GM12878 (cell line): ENCODE data around the gene POLN. TPM values are rescaled to one million over a fixed set of nuclear protein-coding genes. Genes with fewer than 3 reads are reported as not detected.

ENCODE experiments used
- ATAC-seq: fragments of 200-7000 bp; cut with Tn5 transposase; 3 replicates; pipeline ENCODE4 v1.9.1; 2020; ENCODE audit warnings: mild to moderate bottlenecking, moderate library complexity
- BruUV-seq: library from RNA; stranded (reverse); fragments of 400-500 nt; replicated peaks from 2 replicates; lab custom pipeline; 2021; lab: Mats Ljungman, UMichigan
- CTCF ChIA-PET: fragments of 300-600 bp; sonication (Branson Sonifier 250); formaldehyde crosslinking; extraction: SDS; loops from one replicate; lab custom pipeline; 2021; ENCODE audit warnings: inconsistent platforms; lab: Yijun Ruan, JAX
- POLR2A ChIA-PET: fragments of 350-600 bp; formaldehyde crosslinking; extraction: SDS; loops from one replicate; lab custom pipeline; 2021; ENCODE audit warnings: inconsistent platforms; lab: Charles Lee
- RAD21 ChIA-PET: fragments of 300-600 bp; sonication (Branson Sonifier 250); formaldehyde crosslinking; loops from one replicate; lab custom pipeline; 2023; ENCODE audit warnings: antibody characterized with exemption; ENCODE audit not compliant: unreplicated experiment; lab: Charles Lee
- SMC1A ChIA-PET: fragments of 300-600 bp; sonication (Branson Sonifier 250); formaldehyde crosslinking; loops from one replicate; lab custom pipeline; 2023; ENCODE audit not compliant: unreplicated experiment, uncharacterized antibody; lab: Charles Lee
- DNase-seq: peaks from one replicate; pipeline ENCODE4 v3.0.0-alpha.2; 2011; ENCODE audit warnings: low read depth, low spot score
- FAIRE-seq: peaks from 3 replicates; lab custom pipeline; 2011; peaks lifted over from hg19 to GRCh38; lab: Jason Lieb, UNC
- H2AFZ ChIP-seq: 2 replicates; pipeline ENCODE4 v1.6.0; 2011; ENCODE audit warnings: low read depth, low read length, control low read depth; ENCODE audit not compliant: control insufficient read depth
- H3K27ac ChIP-seq: 2 replicates; pipeline ENCODE4 v1.5.1; 2011; ENCODE audit warnings: control low read depth; ENCODE audit not compliant: control insufficient read depth, insufficient read depth
- H3K27me3 ChIP-seq, 2 experiments: replicated peaks in 1 of 2; 2 replicates each; pipeline versions ENCODE4 v1.6.0 to v1.6.1; 2011; ENCODE audit warnings: low read length in 1 of 2; ENCODE audit not compliant: control insufficient read depth in 2 of 2, insufficient read depth in 2 of 2
- H3K36me3 ChIP-seq, 2 experiments: 2 replicates each; pipeline ENCODE4 v1.5.1; 2011; ENCODE audit warnings: low read length in 1 of 2; ENCODE audit not compliant: control insufficient read depth in 2 of 2, insufficient read depth in 2 of 2
- H3K4me1 ChIP-seq: 2 replicates; pipeline ENCODE4 v1.6.1; 2011; ENCODE audit warnings: mild to moderate bottlenecking, low read length, moderate library complexity, mixed read lengths; ENCODE audit not compliant: control insufficient read depth, insufficient read depth
- H3K4me2 ChIP-seq: 2 replicates; pipeline ENCODE4 v1.6.0; 2011; ENCODE audit warnings: control low read depth; ENCODE audit not compliant: control insufficient read depth, insufficient read depth
- H3K4me3 ChIP-seq: fragments of 200-600 bp; sonication (generic); 2 replicates; pipeline ENCODE4 v1.5.1; 2016
- H3K79me2 ChIP-seq: 2 replicates; pipeline ENCODE4 v1.6.0; 2011; ENCODE audit warnings: low read length; ENCODE audit not compliant: control insufficient read depth, insufficient read depth
- H3K9ac ChIP-seq: 2 replicates; pipeline ENCODE4 v1.8.0; 2011; ENCODE audit warnings: low read length, control low read depth, mixed read lengths; ENCODE audit not compliant: control insufficient read depth, insufficient read depth
- H3K9me3 ChIP-seq: replicated peaks from 3 replicates; pipeline ENCODE4 v1.5.1; 2011; ENCODE audit warnings: mild to moderate bottlenecking, low read length; ENCODE audit not compliant: control insufficient read depth, insufficient read depth
- H4K20me1 ChIP-seq: 2 replicates; pipeline ENCODE4 v1.6.0; 2011; ENCODE audit not compliant: control insufficient read depth, insufficient read depth
- CHD1 ChIP-seq: IDR thresholded peaks from 2 replicates; pipeline ENCODE4 v1.6.1; 2012; ENCODE audit warnings: low read depth, low read length, improper control_type of control experiment
- FOXM1 ChIP-seq: IDR thresholded peaks from 2 replicates; pipeline ENCODE4 v1.6.1; 2012; ENCODE audit warnings: low read depth, mild to moderate bottlenecking, inconsistent platforms, low read length, moderate library complexity
- HDAC6 ChIP-seq: fragments of 200-600 bp; sonication (generic); IDR thresholded peaks from one replicate; pipeline ENCODE4 v1.8.0; 2017; ENCODE audit warnings: antibody characterized with exemption; ENCODE audit not compliant: unreplicated experiment
- LARP7 ChIP-seq: fragments of 450-650 bp; IDR thresholded peaks from 2 replicates; pipeline ENCODE4 v1.6.1; 2017; ENCODE audit warnings: mild to moderate bottlenecking
- MEF2A ChIP-seq: IDR thresholded peaks from 2 replicates; pipeline ENCODE4 v1.6.1; 2011; ENCODE audit warnings: low read depth, mild to moderate bottlenecking, low read length, moderate library complexity; ENCODE audit not compliant: insufficient read depth
- MYC ChIP-seq: IDR thresholded peaks from 2 replicates; pipeline ENCODE4 v1.6.1; 2011; ENCODE audit warnings: mild to moderate bottlenecking, low read length, moderate library complexity, inconsistent platforms; ENCODE audit not compliant: insufficient read depth, insufficient replicate concordance, insufficient read length, severe bottlenecking
- POLR2A ChIP-seq: IDR thresholded peaks from 2 replicates; pipeline ENCODE4 v1.6.1; 2011; ENCODE audit warnings: low read depth, mild to moderate bottlenecking, low read length
- SIX5 ChIP-seq: IDR thresholded peaks from 2 replicates; pipeline ENCODE4 v1.6.1; 2011; ENCODE audit warnings: mild to moderate bottlenecking, low read depth, low read length, moderate library complexity; ENCODE audit not compliant: severe bottlenecking
- SMC3 ChIP-seq: IDR thresholded peaks from 2 replicates; pipeline ENCODE4 v1.6.1; 2011; ENCODE audit warnings: low read length, improper control_type of control experiment, borderline replicate concordance
- TCF3 ChIP-seq: IDR thresholded peaks from 2 replicates; pipeline ENCODE4 v1.6.1; 2012; ENCODE audit warnings: low read depth, mild to moderate bottlenecking, low read length, borderline replicate concordance; ENCODE audit not compliant: insufficient read depth
- WGBS: methylation state at CpG from one replicate; pipeline ENCODE4 v1.1.6; 2016; ENCODE audit warnings: low lambda C conversion rate; ENCODE audit not compliant: insufficient replicate concordance, insufficient coverage; ENCODE audit errors: missing lambda C conversion rate; 5-methylcytosine and 5-hydroxymethylcytosine counted together
- in situ Hi-C: fragments of 300-500 bp; cut with MboI; formaldehyde crosslinking; loops from 9 replicates; pipeline ENCODE4 v1.14.3; 2018; ENCODE audit warnings: mixed read lengths
- intact Hi-C: fragments of 100-400 bp; cut with micrococcal nuclease; formaldehyde crosslinking; loops from one replicate; pipeline ENCODE4 v1.14.2; 2022; ENCODE audit not compliant: unreplicated experiment
- polyA plus RNA-seq, 11 experiments: library from polyadenylated mRNA; depleted of rRNA in 4 of 11; unstranded in 6 of 11; stranded (reverse) in 5 of 11; fragments of >200 nt; fragmentation: Nextera tagmentation in 4 of 11; fragmentation: Illumina TruSeq in 1 of 11; extraction: Ambion mirVana in 4 of 11; extraction: Trizol in 1 of 11; gene quantifications; 1 replicate in 1 of 11; 2 replicates in 10 of 11; pipeline versions ENCODE4 v1.2.1 to v1.2.3, GENCODE V29; 2011 to 2016; ENCODE audit warnings: inconsistent platforms in 2 of 11, missing spikeins in 2 of 11, low read depth in 1 of 11
- total RNA-seq, 4 experiments: library from RNA; depleted of rRNA in 3 of 4; stranded (reverse); fragments of >200 nt in 3 of 4; fragmentation: Illumina TruSeq in 1 of 4; extraction: Trizol in 1 of 4; gene quantifications; 2 replicates each; pipeline versions ENCODE4 v1.2.1 to v1.2.3, GENCODE V29; 2013 to 2021

Gene POLN
- total and polyA plus RNA-seq, 10 of the 15 experiments (the other 5 are each of a cell fraction or from before 2014, with no cell fraction given) = 0.09 to 2.0 (median 0.95) TPM; not detected in 1

DNA sequence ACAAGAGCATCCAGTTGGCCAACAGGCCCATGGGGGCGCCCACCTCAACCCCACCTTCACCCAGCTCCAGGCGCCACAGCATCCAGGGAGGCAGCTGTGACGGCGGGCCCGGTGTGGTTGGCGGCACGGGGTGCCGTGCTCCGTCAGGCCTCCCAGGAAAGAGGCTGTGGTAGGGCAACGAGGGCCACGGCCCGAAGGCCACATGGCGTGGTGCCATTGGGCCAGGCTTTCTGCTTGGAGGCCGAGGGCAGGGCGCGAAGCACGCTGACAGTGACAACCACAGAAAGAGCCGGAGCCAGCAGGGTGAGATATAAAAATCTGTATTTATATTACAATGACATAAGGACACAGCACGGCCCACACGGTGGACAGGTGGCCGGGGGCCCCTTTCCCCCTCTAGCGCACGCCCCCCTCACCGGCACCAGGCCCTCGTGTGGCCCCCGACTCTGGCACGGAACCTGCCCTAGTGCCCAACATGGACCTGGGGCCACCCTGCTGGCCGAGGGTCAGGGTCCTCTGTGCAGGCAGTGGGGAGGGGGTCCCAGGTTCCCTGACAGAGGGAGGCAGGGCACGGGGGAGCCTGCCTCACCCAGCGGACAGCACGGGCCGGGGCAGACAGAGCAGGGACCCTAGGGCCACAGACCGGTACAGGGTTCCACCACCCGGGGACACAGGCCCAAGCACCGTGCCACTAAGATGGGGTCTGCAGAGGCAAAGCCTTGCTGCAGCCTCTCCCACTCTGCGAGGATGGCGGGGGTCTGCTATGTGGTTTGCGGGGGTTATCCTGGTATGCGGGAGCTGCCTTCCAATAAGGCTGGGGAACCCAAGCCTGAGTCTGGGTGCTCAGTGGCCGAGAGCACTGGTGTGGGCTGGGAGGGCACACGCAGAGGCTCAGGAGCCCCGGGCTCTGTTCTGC lies 5.5 kb upstream of the POLN start:
- Histone ChIP-seq H3K9me3 (no peaks in the 10 kb centered on the region), H2AFZ (no peak overlapping the region), H3K36me3 (no peaks in the 10 kb centered on the region), H3K4me3 (no peak overlapping the region), H3K27ac (no peak overlapping the region), H3K27me3 (no peaks in the 10 kb centered on the region), H3K79me2 (no peaks in the 10 kb centered on the region), H3K4me1 (peaks cover 6% of the 10 kb centered on the region; the same call in 1 of the 2 replicates), H3K9ac (no peak overlapping the region), H4K20me1 (no peaks in the 10 kb centered on the region), H3K4me2 (no peak overlapping the region)
- FAIRE-seq (no peak), ATAC-seq (no peak), DNase-seq (no peak)
- RAD21 ChIA-PET = no interaction called here
- 87% methylated on average over 42 of the region's 42 CpGs for WGBS
- intact Hi-C loops = no loop called here
- CTCF ChIA-PET = no interaction called here
- BruUV-seq = no TSS peak
- SMC1A ChIA-PET = no interaction called here
- no peak for TF ChIP-seq MEF2A
- no peak for TF ChIP-seq SMC3
- peak; percentile 63 for TF ChIP-seq POLR2A
- no peak for TF ChIP-seq FOXM1
- in situ Hi-C loops = no loop called here
- POLR2A ChIA-PET = interaction anchor here (0.5 kb wide), 1 partner anchor 334 kb away, joined by 3 read pairs; no protein-coding TSS in a partner anchor

- peak; percentile 58; the same call in 1 of the 2 replicates for TF ChIP-seq POLR2A
- TF ChIP-seq LARP7 = no peak
- no peak for TF ChIP-seq SIX5
- TF ChIP-seq HDAC6 = no peak
- no peak for TF ChIP-seq TCF3
- no peak for TF ChIP-seq MYC
- TF ChIP-seq CHD1 = no peak
- Histone ChIP-seq H3K27me3 (no peaks in the 10 kb centered on the region), H3K4me2 (no peak overlapping the region), H4K20me1 (no peaks in the 10 kb centered on the region), H3K4me3 (no peak overlapping the region), H3K9me3 (no peaks in the 10 kb centered on the region), H3K9ac (no peak overlapping the region), H3K36me3 (no peaks in the 10 kb centered on the region), H3K79me2 (peaks cover 3% of the 10 kb centered on the region), H3K4me1 (peaks cover 6% of the 10 kb centered on the region; the same call in 1 of the 2 replicates), H3K27ac (no peak overlapping the region), H2AFZ (no peak overlapping the region)
- ChIA-PET SMC1A (no interaction called here), CTCF (no interaction called here), POLR2A (no interaction called here), RAD21 (no interaction called here)
- 76% methylated on average over 19 of the region's 19 CpGs for WGBS
- FAIRE-seq (no peak), DNase-seq (no peak), ATAC-seq (no peak)
- no TSS peak for BruUV-seq
- intact Hi-C loops (no loop called here), in situ Hi-C loops (no loop called here)
These were observed 4.6 kb upstream of the POLN start for GRCh38 chr4:2246384-2247127.
